Lower leg skin (tissue), 4 donors: ENCODE measurements around the gene CLPTM1L. TPM values are rescaled to one million over a fixed set of nuclear protein-coding genes. Genes with fewer than 3 reads are reported as not detected.

Experiments
- DNase-seq, 2 donors: peaks; one replicate each; pipeline ENCODE4 v3.0.0-alpha.2; 2019; ENCODE audit warnings: low spot score in 2 of 2
- H3K4me3 ChIP-seq: fragments of 200-600 bp; sonication (generic); 2 replicates; pipeline ENCODE4 v1.5.1; 2017; ENCODE audit warnings: mild to moderate bottlenecking, low read depth; ENCODE audit not compliant: poor library complexity, severe bottlenecking
- CTCF ChIP-seq, 3 donors: fragments of 450-650 bp; IDR thresholded peaks; one replicate each; pipeline ENCODE4 v1.5.1; 2016; ENCODE audit warnings: antibody characterized with exemption in 3 of 3, mild to moderate bottlenecking in 3 of 3, moderate library complexity in 2 of 3
- POLR2A ChIP-seq, 2 donors: fragments of 450-650 bp; IDR thresholded peaks; one replicate each; pipeline ENCODE4 v1.6.1; 2016 to 2017; ENCODE audit warnings: antibody characterized with exemption in 2 of 2, mild to moderate bottlenecking in 1 of 2, moderate library complexity in 1 of 2
- WGBS, 2 donors: methylation state at CpG; one replicate each; pipeline ENCODE4 v1.1.5; 2018; 5-methylcytosine and 5-hydroxymethylcytosine counted together
- intact Hi-C: fragments of 100-400 bp; cut with DNase I; formaldehyde crosslinking; loops from one replicate; pipeline ENCODE4 v1.15.0; 2023; ENCODE audit warnings: low total_unique reads
- total RNA-seq, 4 donors: library from RNA; depleted of rRNA; stranded (reverse); fragments of >200 nt; gene quantifications; one replicate each; pipeline ENCODE4 v1.1.0, GENCODE V29; 2016

The CLPTM1L gene
- total RNA-seq, 4 donors from 2014 or later, result 82.8 to 123 (median 102) TPM

- peak overlapping the region; percentile 35 for H3K4me3 ChIP-seq
- intact Hi-C loops, result no loop called here
- WGBS, 2 donors, result 0 to 1% methylated on average over 11 to 33 of the region's 36 CpGs
- DNase-seq, result peak; percentile 38 to 90
- TF ChIP-seq CTCF (IDR thresholded peaks at IDR 0.05), result no peak
- no peak for TF ChIP-seq POLR2A (IDR thresholded peaks at IDR 0.05)
Observed at GRCh38 chr5:1386274-1386717, 41.4 kb upstream of the CLPTM1L start.

GRCh38 chr5:1385395-1386273 lies 40.7 kb upstream of the CLPTM1L start:
- H3K4me3 ChIP-seq, result peak overlapping the region; percentile 35
- peak; percentile 84 to 97 for DNase-seq
- TF ChIP-seq CTCF (IDR thresholded peaks at IDR 0.05) (no peak), POLR2A (IDR thresholded peaks at IDR 0.05) (no peak)
- intact Hi-C loops, result no loop called here
- WGBS, 2 donors, result 17 to 21% methylated on average over 28 to 35 of the region's 48 CpGs

GRCh38 chr5:1384521-1384920 lies 39.6 kb upstream of the CLPTM1L start:
- intact Hi-C loops, result no loop called here
- DNase-seq, result no peak
- WGBS, 2 donors, result 80 to 84% methylated on average over 10 of the region's 10 CpGs
- no peak overlapping the region for H3K4me3 ChIP-seq
- no peak for TF ChIP-seq CTCF (IDR thresholded peaks at IDR 0.05)
- TF ChIP-seq POLR2A (IDR thresholded peaks at IDR 0.05), result no peak

GRCh38 chr5:1383886-1384401 lies 39.0 kb upstream of the CLPTM1L start:
- H3K4me3 ChIP-seq, result no peak overlapping the region
- TF ChIP-seq POLR2A (IDR thresholded peaks at IDR 0.05) (no peak), CTCF (IDR thresholded peaks at IDR 0.05) (no peak)
- intact Hi-C loops, result no loop called here
- no peak for DNase-seq
- WGBS, 2 donors, result 70 to 86% methylated on average over 5 of the region's 8 CpGs

- H3K4me3 ChIP-seq, result no peak overlapping the region
- WGBS, 2 donors, result 75 to 81% methylated on average over 15 to 17 of the region's 17 CpGs
- DNase-seq, result no peak
- TF ChIP-seq CTCF (IDR thresholded peaks at IDR 0.05), result no peak
- TF ChIP-seq POLR2A (IDR thresholded peaks at IDR 0.05), result no peak
- intact Hi-C loops, result no loop called here
Observed at GRCh38 chr5:1383344-1383743, 38.4 kb upstream of the CLPTM1L start.
